Measurements from ENCODE around the gene AGAP9.
A peak's percentile ranks its signal among the peaks of the same experiment; 100 is the strongest.
"Not testable (repeated sequence)": the region's sequence is repeated elsewhere in the genome, so short reads cannot be mapped to it uniquely, and the experiment has no call there.

AGAP9 gene

DNA sequence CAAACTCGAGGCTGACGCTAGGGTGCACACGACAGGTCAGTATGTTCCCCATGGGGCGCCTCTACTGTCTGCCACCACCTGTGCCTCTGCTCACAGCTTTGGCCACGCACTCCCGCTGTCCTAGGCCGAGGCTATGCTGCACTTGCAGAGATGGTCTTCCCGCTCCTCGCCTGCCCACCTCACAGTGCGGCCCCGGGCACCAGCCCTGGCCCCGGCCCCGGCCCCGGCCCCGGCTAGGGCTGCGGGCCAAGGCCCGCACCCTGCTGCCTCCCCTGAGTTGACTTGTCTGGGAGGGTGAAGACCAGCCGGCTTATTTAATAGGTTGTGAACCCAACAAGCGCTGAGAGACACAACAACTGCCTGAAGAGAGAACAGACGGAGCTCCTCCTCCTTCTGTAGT is at the start of gene AGAP9:
AGAP9 (minus strand) TSS at position 164 of the 400 bp plus-strand sequence; CDS start at position 52, 112 bp downstream.
- DNase-seq (ENCODE audit: low spot score) = not testable (repeated sequence)

DNA sequence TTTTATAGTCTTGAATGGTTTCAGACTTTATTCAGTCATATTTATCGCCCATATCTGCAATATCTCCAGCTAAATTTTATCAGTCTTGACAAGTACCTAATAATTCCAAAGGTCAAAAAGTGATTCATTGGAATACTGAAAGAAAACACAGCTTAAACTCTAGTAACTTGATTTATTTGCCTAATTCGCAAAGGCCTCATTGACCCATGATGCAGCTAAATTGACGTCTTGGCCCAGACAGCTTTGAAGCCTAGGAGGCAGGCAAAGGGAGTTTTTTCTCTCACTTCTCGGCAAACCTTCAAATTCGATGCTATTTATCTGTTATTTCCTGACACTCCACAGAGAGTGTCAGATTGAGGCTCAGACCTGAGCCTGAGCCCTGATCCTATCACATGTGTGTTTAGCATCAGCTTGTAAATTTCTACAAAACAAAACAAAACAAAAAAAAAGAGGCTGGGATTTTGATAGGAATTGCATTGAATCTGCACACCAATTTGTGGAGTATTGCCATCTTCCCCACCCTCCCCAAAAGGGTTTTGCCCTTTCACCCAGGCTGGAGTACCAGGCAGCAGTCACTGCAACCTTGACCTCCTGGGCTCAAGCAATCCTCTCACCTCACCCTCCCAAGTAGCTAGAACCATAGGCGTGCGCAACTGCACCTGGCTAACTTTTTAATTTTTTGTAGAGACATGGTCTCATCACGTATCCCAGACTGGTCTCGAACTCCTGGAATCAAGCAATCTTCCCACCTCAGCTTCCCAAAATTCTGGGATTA is 47.9 kb upstream of the AGAP9 start:
- not testable (repeated sequence) for DNase-seq (ENCODE audit: low spot score)

DNA sequence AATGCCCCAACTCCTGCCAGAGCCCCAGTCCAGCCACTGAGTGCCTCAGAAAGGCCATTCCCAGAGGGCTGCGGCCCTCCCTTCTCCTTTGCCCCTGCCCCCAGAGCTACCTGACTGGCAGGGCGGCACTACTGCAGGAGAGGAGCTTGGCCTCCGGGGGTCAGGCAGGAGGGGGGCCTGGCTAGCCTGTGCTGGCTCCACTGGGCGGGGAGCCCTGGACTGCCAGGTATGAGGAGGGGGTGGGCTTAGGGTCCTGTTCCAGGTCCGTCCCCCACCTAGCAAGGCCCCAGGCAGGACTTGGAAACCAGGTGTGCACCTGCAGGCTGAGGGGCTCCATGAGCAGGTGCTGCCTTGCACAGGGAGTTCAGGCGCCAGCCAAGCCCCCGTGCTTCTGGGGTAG is 43.3 kb upstream of the AGAP9 start:
- DNase-seq (ENCODE audit: low spot score) = not testable (repeated sequence)

DNA sequence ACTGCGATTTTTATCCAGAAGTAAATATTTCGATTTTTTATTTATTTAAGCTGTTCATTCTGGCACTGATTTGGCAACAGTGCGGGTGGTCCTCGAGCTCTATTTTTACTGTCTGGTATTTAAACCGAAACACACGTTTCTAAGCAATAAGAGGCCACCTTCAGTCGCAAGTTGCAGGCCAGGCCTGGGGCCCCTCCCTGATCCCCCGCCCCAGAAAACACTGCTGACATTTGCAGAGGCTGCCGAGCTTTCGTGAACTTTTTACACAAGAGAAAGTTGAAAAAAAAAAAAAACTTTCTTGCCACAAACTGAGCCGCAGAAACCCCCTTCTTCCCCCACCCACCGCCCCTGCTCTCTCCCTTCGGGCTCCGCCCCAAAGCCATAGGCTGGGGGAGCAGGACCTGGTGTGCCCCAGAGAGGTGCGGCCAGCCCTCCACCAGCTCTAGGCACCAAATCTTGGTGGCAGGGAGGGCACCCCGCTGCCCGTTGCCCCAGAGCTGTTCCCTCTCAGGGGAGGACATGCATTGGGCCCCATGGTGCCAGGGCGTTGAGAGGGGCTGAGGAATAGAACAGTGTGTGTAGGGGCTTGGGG is 42.8 kb upstream of the AGAP9 start:
- DNase-seq (ENCODE audit: low spot score) = not testable (repeated sequence)

DNA sequence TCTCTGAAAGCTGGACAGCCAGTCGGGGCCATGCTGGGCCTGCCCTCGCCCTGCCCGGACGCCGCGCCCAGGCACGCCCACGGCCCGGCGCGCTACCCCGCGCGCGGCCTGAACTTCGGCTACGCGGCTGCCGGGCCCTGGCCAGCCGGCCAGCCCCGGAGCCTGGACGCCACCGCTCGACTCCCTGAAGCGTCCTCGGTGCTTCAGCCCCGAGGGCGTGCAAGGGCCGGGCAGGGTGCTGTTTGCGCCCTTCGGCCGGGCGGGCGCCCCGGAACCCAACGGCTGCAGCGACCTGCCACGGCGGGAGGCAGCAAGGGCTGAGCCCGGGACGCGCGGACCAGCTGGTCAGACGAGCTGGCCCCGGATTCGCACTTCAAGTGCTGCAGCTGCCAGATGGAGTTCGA is 42.1 kb upstream of the AGAP9 start:
- DNase-seq (ENCODE audit: low spot score) = not testable (repeated sequence)

DNA sequence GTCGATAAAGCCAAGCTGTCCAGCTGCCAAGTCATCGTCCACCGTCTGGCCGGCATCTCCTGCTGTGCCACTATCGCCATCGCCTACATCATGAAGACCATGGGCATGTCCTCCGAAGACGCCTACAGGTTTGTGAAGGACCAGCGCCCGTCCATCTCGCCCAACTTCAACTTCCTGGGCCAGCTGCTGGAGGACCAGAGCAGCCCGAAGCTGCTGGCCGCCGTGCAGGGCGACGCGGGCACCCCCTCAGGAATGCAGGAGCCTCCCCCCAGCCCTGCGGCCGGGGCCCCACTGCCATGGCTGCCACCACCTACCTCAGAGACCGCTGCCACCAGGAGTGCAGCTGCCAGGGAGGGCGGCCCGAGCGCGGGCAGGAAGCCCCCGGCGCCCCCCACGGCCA is 41.5 kb upstream of the AGAP9 start:
- DNase-seq (ENCODE audit: low spot score) = not testable (repeated sequence)

DNA sequence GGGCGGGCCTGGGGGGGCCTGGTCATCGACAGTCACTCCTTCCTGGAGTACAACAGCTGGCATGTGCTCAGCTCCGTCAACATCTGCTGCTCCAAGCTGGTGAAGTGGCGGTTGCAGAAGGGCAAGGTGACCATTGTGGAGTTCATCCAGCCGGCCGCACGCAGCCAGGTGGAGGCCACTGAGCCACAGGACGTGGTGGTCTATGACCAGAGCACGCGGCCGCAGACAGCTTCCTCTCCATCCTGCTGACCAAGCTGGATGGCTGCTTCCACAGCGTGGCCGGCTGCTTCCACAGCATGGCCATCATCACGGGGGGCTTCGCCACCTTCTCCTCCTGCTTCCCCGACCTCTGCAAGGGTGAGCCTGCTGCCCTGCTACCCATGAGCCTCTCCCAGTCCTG is 40.9 kb upstream of the AGAP9 start:
- DNase-seq (ENCODE audit: low spot score) = not testable (repeated sequence)

DNA sequence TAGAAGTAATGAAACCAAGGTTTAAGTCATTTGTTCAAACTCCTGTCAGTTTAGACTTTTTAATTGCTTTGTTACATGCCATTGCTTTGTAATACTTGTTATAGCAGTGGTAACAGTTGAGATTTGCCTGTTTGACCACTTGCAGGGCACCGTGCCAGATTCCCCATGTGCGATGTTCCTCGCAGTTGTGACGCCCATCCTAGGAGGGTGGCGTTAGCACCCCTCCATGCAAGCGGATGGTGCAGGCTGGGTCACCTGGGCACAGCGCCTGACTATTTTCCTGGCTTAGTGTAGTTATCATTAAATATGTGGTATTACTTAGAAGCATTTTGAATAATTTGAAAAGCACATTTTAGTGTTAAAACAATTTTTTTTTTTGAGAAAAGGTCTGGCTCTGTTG is 37.0 kb upstream of the AGAP9 start:
- DNase-seq (ENCODE audit: low spot score) = not testable (repeated sequence)

DNA sequence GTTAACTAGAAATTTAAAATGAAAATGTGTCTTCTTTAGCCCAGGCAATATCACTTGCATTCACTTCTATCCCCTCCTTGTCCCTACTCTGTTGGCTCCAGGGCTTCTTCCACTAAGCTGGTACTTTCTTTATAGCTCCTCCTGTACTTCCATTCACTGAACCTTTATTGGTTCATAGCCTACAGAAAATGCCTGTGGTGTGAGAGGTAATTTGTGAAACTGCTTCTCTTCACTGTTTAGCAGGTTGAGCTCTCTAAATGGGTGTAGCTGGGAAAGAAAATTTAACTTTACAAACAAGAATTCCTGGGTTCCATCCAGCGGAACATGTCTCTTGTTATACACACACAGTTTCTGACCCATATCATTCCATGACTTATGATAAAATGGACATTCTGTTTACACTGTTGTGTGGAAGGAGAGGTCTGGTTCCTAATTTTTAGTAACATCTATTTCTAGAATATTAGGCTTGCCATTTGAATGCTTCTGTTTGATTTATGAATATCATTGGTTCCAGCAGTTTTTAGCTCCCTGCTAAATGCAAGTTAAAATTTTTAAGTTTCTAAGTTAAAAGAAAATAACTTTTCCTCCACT is 36.4 kb upstream of the AGAP9 start:
- not testable (repeated sequence) for DNase-seq (ENCODE audit: low spot score)

DNA sequence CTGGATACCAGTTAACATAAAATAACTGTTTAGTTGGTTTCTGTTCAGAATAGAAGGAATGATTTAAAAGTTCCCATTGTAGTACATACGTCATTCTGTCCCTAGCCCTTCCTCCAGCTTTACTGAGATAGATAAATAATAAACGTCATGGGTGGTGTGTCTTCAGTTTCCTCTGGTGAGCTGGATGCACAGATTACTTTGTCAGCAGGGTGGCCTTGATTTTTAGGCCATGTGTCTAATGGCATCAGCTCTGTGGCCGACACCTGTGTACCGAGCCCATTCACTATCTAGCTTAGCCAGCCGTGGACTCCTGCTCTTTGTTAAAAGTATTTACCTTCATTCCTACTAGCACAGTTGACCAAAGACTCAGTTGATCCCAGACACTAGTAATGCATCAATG is 34.7 kb upstream of the AGAP9 start:
- DNase-seq (ENCODE audit: low spot score) = not testable (repeated sequence)

DNA sequence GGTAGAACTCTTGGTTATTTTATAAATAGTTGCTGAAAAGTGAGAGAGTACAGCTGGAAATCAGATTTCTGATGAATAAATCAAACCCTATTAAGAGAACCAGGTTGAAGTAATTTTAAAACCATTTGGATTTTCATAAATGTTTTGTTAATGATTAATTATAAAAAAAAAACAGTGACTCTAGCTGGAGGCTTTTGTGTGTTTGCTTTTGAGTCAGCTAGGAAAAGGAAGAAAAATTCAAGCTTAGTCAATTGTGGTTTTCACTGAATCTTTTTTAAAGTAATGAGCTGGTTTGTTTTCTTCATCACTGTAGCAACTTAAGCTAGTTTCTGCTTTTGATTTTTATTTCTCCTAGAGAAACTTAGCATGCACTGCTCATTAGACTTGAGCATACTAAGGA is 34.2 kb upstream of the AGAP9 start:
- not testable (repeated sequence) for DNase-seq (ENCODE audit: low spot score)

DNA sequence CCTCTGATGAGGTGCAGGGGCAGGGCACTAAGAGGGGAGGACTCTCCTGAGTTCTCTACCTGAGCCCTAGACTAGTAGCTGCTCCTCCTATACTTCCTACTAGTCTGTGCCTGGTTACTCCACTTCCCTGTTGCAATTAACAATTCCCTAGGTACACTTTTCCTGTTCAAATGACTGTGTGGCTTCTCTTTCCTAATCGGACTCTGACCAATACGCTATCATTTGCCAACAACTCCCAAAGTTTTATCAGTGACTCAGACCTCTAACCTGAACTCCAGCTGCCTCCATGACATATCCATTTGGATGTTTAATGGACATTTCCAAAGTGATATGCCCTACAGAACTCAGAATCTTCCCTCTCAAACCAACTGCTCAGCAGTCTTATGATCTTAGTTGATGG is 31.9 kb upstream of the AGAP9 start:
- DNase-seq (ENCODE audit: low spot score) = not testable (repeated sequence)

DNA sequence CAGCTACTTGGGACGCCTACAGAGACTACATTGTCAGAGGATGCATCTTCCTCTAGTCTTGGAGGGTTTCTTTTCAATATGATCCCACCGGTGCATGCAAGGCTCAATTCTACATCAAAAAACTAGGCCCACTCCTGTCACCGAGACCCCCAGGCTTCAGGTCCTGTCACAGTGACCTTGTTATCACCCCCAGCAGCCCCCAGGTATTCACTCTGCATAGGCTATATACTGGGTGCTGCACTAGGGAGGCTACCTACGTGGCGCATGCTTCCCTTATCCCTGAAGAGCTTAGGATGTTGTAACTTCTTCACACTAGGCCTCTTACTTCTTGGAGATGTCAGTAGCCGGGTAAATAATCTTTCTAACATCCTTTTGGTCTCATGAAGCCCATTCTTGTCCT is 31.1 kb upstream of the AGAP9 start:
- not testable (repeated sequence) for DNase-seq (ENCODE audit: low spot score)

DNA sequence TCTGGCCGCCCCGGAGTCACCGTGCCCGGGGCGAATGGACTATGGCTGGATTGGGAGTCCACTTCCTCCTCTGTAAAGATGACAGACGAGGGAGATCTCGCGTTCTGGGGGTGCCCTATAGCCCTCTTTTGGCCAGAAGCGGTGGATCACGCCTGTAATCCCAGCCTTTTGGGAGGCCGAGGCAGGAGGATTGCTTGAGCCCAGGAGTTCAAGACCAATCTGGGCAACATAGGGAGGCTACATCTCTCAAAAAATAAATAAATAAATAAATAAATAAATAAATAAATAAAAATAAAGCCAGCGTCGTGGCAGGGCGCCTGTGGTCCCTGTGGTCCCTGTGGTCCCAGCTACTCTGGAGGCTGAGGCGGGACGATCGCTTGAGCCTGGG is 30.4 kb upstream of the AGAP9 start:
- DNase-seq (ENCODE audit: low spot score) = not testable (repeated sequence)

DNA sequence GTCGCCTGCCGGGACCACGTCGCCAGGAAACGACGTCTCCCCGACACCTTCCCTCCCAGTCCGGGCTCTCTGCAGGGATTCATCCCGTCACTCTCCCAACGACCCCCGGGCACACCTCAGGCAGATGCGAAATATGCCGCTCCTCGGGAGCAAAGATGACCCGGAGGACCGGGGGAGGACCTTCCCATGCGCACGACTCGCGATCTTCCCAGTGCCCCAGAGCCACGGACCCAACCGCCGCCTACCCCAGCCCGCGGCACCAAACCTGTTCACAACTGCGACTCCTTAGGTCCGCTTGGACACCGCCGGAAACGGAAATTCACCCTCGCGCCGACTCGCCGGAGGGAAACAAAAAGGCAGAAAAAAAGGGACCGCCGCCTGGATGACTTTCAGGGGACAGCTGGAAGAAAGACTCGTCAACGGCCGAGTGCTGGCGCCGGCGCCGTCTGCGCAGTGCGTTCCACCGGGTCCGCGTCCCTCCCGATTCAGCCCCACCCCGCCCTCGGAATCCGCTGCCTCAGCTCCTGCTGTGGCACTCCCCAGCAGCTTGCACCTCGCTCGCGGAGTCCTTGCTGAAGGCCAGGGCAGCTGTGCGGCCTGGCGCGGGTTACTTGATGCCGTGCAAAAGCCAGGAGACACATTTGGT is 29.9 kb upstream of the AGAP9 start:
- peak; percentile 78 for DNase-seq (ENCODE audit: low spot score)

DNA sequence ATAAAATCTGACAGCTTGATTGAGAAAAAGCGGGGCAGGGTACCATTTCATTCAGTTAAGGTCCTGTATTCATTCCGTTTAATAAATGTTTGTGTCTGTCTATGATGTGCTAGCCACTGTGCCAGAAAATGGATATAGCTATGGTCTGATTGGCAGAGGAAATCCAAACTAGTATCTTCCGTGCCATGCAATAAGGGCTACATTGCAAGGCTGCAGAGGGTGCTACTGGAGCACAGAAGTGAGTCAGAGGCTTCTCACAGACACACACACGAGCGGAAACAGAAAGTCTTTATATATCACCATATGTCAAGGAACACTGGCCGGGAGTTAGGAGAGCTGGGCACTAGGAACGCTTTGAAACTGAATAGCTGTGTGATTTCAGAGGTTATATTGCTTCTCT is 29.3 kb upstream of the AGAP9 start:
- peak; percentile 22 for DNase-seq (ENCODE audit: low spot score)

DNA sequence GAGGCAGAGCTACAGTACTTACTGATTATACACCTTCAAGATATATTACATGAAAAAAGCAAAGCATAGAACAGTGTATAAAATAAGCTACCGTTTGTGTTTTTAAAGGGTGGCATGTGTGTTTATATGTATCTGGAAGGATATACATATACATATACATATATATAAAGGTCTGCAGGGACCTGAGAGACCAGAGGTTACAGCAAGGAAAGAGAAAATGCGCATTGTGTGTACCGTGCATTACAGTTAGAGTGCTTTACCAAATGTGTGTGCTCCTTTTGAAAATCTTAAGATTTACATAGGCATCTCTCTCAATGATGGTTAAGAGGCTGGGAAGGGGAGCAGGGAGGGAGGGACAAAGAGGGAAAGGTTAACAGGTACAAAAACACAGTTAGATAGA is 23.8 kb upstream of the AGAP9 start:
- DNase-seq (ENCODE audit: low spot score) = not testable (repeated sequence)

DNA sequence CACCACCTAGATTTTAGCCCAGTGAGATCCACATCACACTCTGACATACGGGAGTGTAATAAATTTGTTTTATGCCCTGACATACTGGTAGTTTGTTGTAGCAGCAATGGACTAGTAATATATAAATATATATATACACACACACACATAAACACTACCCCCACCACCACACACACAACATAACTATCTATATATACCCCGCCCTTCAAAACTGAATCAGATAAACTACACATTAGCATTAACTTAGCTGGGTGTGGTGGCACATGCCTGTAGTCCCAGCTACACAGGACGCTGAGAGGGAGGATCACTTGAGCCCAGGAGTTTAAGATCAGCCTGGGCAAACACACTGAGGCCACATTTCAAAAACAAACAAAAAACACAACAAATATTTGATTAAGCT is 13.0 kb upstream of the AGAP9 start:
- not testable (repeated sequence) for DNase-seq (ENCODE audit: low spot score)

DNA sequence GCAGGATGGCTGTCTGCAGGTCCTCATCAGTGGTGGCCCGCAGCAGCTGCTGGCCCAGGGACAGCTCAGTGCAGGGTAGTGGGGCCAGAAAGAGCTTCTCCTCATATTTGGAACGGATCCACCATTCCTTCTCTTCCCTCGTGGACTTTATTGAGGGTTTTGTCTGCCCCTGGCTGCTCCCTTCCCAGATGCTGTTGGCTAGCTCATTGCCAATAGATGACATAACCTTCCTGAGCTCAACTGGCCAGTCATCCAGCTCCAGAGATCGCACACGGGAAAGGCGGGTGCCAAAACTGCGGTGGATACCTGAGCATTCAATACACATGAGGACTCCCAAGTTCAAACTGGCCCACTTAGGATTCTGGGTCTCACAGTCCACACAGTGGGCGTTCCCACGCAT is 21.1 kb downstream of the AGAP9 start:
- not testable (repeated sequence) for DNase-seq (ENCODE audit: low spot score)

DNA sequence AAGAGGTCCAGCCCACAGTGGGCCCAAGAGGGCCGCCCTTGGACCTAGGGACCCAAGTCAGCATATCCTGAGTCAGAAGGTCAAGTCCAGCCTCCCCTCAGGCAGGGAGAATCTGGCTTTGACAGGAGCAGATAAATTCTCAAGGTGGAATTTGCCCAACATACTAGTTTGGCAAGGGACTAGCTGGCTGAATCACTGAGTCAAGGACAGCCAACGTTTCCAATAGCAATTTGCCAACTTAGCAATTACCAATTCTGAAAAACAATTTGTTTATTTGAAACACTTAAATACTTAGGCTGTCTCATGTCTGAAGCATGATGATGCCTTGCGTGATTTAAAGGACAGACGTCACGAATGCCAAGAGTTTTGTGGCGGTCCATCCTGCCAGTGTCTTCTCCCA is 29.2 kb downstream of the AGAP9 start:
- not testable (repeated sequence) for DNase-seq (ENCODE audit: low spot score)

DNA sequence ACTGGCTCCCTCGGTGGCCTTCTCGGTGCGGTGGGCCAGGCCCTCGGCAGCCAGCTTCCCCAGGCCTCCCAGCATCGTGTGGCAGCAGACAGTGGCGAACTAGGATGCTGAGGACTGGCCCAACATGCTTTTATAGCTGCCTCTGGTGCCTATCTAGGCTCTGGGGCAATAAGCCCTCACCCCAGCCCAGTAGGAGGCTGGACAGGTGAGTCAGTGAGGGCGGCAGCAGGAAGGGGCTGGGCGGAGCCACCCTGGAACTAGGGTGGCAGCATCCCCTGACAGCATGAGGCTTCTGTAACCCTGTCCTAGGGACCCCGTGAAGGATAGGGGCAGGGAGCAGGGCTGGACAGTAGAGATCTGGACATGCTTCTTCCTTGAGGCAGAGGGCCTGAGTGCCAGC is 31.8 kb downstream of the AGAP9 start, which contains the start of gene FAM25G:
FAM25G (minus strand) TSS at position 101 of the 400 bp plus-strand sequence; CDS start at position 75, 26 bp downstream.
- DNase-seq (ENCODE audit: low spot score) = not testable (repeated sequence)

DNA sequence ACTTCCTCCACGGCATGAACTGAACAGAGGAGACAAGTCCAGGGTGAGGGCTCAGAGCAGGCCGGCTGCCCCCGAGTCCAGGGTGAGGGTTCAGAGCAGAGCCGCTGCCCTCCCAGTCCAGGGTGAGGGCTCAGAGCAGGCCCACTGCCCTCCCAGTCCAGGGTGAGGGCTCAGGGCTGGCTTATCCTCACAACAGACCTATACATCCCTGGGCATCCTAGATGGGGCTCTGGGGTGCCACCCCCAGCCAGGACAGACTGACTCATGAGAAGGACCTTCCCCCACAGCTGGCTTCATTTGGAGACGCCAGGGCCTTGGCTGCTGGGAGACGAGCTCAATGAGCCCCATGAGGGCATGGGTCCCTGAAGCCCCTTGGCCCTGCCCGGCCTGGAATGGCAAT is 33.8 kb downstream of the AGAP9 start:
- DNase-seq (ENCODE audit: low spot score) = not testable (repeated sequence)

DNA sequence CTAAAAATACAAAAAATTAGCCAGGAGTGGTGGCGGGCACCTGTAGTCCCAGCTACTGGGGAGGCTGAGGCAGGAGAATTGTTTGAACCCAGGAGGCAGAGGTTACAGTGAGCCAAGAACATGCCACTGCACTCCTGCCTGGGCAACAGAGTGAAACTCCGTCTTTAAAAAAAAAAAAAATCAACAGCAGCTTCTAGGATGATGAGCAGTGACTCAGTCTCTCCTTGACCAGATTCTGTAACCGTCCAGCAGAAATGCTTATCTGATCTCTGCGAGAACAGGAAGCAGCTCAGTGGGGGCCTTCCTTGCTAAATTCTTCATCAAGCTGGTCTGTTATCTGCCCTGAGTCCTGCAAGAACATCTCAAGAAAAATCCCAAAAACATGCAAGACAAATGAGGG is 37.5 kb downstream of the AGAP9 start:
- not testable (repeated sequence) for DNase-seq (ENCODE audit: low spot score)

Data from LoVo (cell line).